Breast epithelium (tissue), 4 donors: ENCODE data around the gene HES7. TPM values are rescaled to one million over a fixed set of nuclear protein-coding genes. Genes with fewer than 3 reads are reported as not detected.
A peak's percentile ranks its signal among the peaks of the same experiment; 100 is the strongest.

Source experiments
- DNase-seq, 2 donors: peaks; one replicate each; pipeline ENCODE4 v3.0.0-alpha.2; 2019; ENCODE audit warnings: low spot score in 2 of 2
- H3K27ac ChIP-seq, 2 donors: fragments of 200-600 bp; sonication (generic) in 1 of 2; one replicate each; pipeline ENCODE4 v1.5.1; 2016 to 2019; ENCODE audit warnings: mild to moderate bottlenecking in 1 of 2
- H3K27me3 ChIP-seq, 2 donors: fragments of 200-600 bp; sonication (generic) in 1 of 2; one replicate each; pipeline versions ENCODE4 v1.5.1 to v1.6.0; 2017 to 2019; ENCODE audit warnings: control low read depth in 1 of 2, mild to moderate bottlenecking in 1 of 2
- H3K36me3 ChIP-seq: fragments of 200-600 bp; one replicate; pipeline ENCODE4 v1.5.1; 2019
- H3K4me1 ChIP-seq, 2 donors: fragments of 200-600 bp; sonication (generic); one replicate each; pipeline ENCODE4 v1.5.1; 2016 to 2019; ENCODE audit warnings: control low read depth in 1 of 2
- H3K4me3 ChIP-seq, 3 donors: fragments of 200-600 bp; sonication (generic); 1 replicate in 2 of 3; 2 replicates in 1 of 3; pipeline ENCODE4 v1.5.1; 2016 to 2019; ENCODE audit warnings: mild to moderate bottlenecking in 3 of 3, moderate library complexity in 2 of 3
- H3K9me3 ChIP-seq, 2 donors: fragments of 200-600 bp; sonication (generic) in 1 of 2; one replicate each; pipeline ENCODE4 v1.5.1; 2016 to 2019; ENCODE audit warnings: control low read depth in 1 of 2
- CTCF ChIP-seq, 3 donors: fragments of 450-650 bp; IDR thresholded peaks; one replicate each; pipeline ENCODE4 v1.5.1; 2016 to 2017; ENCODE audit warnings: antibody characterized with exemption in 3 of 3, mild to moderate bottlenecking in 3 of 3, moderate library complexity in 3 of 3
- POLR2A ChIP-seq: fragments of 450-650 bp; IDR thresholded peaks from one replicate; pipeline ENCODE4 v1.6.1; 2016; ENCODE audit warnings: antibody characterized with exemption, mild to moderate bottlenecking, moderate library complexity
- POLR2AphosphoS5 ChIP-seq, 3 donors: sonication (generic); formaldehyde crosslinking; IDR thresholded peaks; one replicate each; pipeline ENCODE4 v1.6.1; 2017; ENCODE audit warnings: antibody characterized with exemption in 3 of 3
- intact Hi-C: fragments of 100-400 bp; cut with DNase I; formaldehyde crosslinking; loops from one replicate; pipeline ENCODE4 v1.15.1; 2023; ENCODE audit warnings: low total_unique reads
- total RNA-seq, 3 donors: library from RNA; depleted of rRNA; stranded (reverse); fragments of >200 nt; gene quantifications; one replicate each; pipeline ENCODE4 v1.1.0, GENCODE V29; 2016

The HES7 gene
- total RNA-seq, 3 donors from 2014 or later, result not detected

DNA sequence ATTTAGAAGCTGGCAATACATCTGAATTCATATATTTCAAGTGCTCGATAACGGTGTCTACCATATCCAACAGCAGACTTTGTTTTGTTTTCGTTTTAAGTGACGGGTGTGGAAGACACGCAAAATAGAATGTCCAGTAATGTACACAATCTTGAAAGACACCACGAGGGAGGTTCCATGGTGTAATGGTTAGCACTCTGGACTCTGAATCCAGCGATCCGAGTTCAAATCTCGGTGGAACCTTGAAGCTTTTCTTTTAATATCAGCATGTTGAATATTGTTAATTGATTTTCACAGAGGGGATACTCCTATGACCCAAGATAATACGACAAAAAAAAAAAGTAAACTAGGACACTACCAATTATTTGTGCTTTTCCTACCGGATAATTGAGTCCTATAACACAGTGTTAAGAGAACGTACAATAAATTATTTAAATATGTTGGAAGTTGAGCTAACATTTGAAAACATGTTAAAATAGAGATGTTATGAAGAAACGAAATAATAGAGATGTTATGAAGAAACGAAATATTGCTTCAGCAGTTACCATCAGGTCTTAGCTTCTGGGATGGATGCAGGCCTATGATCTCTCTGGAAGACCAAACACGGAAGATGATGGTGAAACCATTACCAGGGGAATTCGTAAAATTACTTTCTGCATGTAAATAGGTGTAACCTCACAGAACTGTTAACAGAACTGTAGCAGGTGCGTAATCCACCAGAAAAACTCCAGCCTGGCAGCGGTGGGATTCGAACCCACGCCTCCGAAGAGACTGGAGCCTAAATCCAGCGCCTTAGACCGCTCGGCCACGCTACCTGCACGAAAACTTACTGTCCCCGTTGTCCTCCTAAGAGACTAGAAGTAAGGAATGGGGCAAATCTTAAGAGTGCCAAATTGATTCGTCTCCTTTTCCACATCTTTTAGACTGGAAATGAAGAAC is 4.1 kb downstream of the HES7 start:
- Histone ChIP-seq H3K36me3 (no peaks in the 10 kb centered on the region), H3K4me1 (peaks cover 12 to 32% of the 10 kb centered on the region in 2 donors), H3K27ac (peak overlapping the region; percentile 92 to 94), H3K4me3 (peak overlapping the region; percentile 45 to 83 (median 66)), H3K27me3 (peaks cover 0 to under 1% of the 10 kb centered on the region in 2 donors), H3K9me3 (no peaks in the 10 kb centered on the region)
- intact Hi-C loops, result no loop called here
- peak; percentile 76 to 77 for DNase-seq
- no peak for TF ChIP-seq POLR2A
- TF ChIP-seq CTCF (IDR thresholded peaks at IDR 0.05), result peak in 1 of 3 donors; percentile 46
- TF ChIP-seq POLR2AphosphoS5 (IDR thresholded peaks at IDR 0.05), result peak; percentile 56 to 75 (median 70)

- peak; percentile 90 to 91 for DNase-seq
- peak overlapping the region; percentile 92 to 94 for H3K27ac ChIP-seq
- peaks cover 0 to 6% of the 10 kb centered on the region in 2 donors for H3K27me3 ChIP-seq
Observed at GRCh38 chr17:8118769-8119580, 4.9 kb downstream of the HES7 start.

GRCh38 chr17:8117980-8118768 is 5.7 kb downstream of the HES7 start, which contains the start of gene ALOXE3:
TSS of gene ALOXE3 (minus strand) at chr17:8118514. CDS start at chr17:8117990, 524 bp downstream.
- H3K36me3 ChIP-seq, result no peaks in the 10 kb centered on the region
- intact Hi-C loops, result no loop called here
- H3K4me3 ChIP-seq, result peak within 1 kb of the TSS; percentile 43 to 71 (median 66)
- peak within 1 kb of the TSS; percentile 92 to 94 for H3K27ac ChIP-seq
- peak in 1 of 2 donors; percentile 73 for DNase-seq
- H3K4me1 ChIP-seq, result peaks cover 7 to 18% of the 10 kb centered on the region in 2 donors
- peaks cover 0 to 6% of the 10 kb centered on the region in 2 donors for H3K27me3 ChIP-seq
- TF ChIP-seq POLR2A (no peak), POLR2AphosphoS5 (IDR thresholded peaks at IDR 0.05) (peak in 2 of 3 donors; percentile 8 to 30)
- no peaks in the 10 kb centered on the region for H3K9me3 ChIP-seq

More at GRCh38 chr17:8118769-8119580, 4.9 kb downstream of the HES7 start:
- TF ChIP-seq POLR2A (no peak), CTCF (IDR thresholded peaks at IDR 0.05) (peak; percentile 70 to 91 (median 88)), POLR2AphosphoS5 (IDR thresholded peaks at IDR 0.05) (peak in 1 of 3 donors; percentile 34)
- peaks cover 10 to 24% of the 10 kb centered on the region in 2 donors for H3K4me1 ChIP-seq
- H3K9me3 ChIP-seq, result no peaks in the 10 kb centered on the region
- no peaks in the 10 kb centered on the region for H3K36me3 ChIP-seq
- H3K4me3 ChIP-seq, result peak overlapping the region; percentile 43 to 71 (median 66)
- intact Hi-C loops, result no loop called here

DNA sequence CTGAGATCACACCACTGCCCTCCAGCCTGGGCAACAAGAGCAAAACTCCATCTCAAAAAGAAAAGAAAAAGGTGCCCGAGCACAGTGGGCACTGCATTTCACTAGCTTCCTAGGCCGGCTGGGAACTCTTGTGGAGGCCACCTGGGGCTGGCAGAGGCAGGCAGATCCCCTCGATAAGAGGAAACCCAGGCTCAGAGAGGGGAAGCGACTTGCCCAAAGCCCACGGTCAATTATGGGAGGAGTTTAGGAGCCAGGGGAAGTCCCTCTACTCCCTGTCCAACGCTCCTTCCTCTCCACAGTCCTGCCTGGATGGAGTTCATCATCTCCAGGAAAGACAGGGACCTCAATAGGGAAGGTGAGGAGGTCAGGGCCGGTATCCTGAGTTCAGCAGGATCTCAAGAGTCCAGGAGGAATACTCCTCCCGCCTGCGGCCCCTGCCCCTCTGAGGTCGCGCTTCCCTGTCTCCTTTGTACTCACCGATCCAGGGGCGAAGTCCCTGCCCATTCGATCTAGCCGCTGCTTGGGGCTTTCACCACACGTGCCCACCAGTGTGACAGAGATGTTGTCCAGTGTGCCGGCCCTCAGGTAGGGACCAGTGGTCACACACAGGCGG is 6.4 kb downstream of the HES7 start:
- no peaks in the 10 kb centered on the region for H3K36me3 ChIP-seq
- H3K27me3 ChIP-seq, result peaks cover 0 to 6% of the 10 kb centered on the region in 2 donors
- peak overlapping the region; percentile 43 to 71 (median 66) for H3K4me3 ChIP-seq
- no peak for DNase-seq
- intact Hi-C loops, result no loop called here
- no peaks in the 10 kb centered on the region for H3K9me3 ChIP-seq
- peaks cover 4 to 13% of the 10 kb centered on the region in 2 donors for H3K4me1 ChIP-seq
- TF ChIP-seq POLR2AphosphoS5 (IDR thresholded peaks at IDR 0.05) (no peak), CTCF (IDR thresholded peaks at IDR 0.05) (peak in 1 of 3 donors; percentile 9)
- H3K27ac ChIP-seq, result peak overlapping the region; percentile 92 to 94
